HG03196 (cell line): Measurements from ENCODE around the gene ANKLE2.
"Not testable (repeated sequence)": the region's sequence is repeated elsewhere in the genome, so short reads cannot be mapped to it uniquely, and the experiment has no call there.

Source experiments
- ATAC-seq: cut with Tn5 transposase; IDR thresholded peaks from one replicate; pipeline ENCODE4 v1.9.1; 2021; ENCODE audit not compliant: unreplicated experiment

ANKLE2 gene

GRCh38 chr12:132720606-132721345, 40.9 kb downstream of the ANKLE2 start:
- no peak for ATAC-seq

- ATAC-seq, result no peak
These were observed 41.7 kb downstream of the ANKLE2 start for GRCh38 chr12:132719954-132720324.

- no peak for ATAC-seq
These were observed 42.3 kb downstream of the ANKLE2 start for GRCh38 chr12:132719141-132719953.

GRCh38 chr12:132718644-132719043, 43.0 kb downstream of the ANKLE2 start:
- ATAC-seq, result no peak

- no peak for ATAC-seq
These were observed 43.9 kb downstream of the ANKLE2 start for GRCh38 chr12:132717531-132718387.

- no peak for ATAC-seq
These were observed 44.6 kb downstream of the ANKLE2 start for GRCh38 chr12:132717011-132717410.

- no peak for ATAC-seq
These were observed 45.3 kb downstream of the ANKLE2 start for GRCh38 chr12:132716356-132716755.

GRCh38 chr12:132715874-132716273, 45.8 kb downstream of the ANKLE2 start:
- ATAC-seq, result no peak

- no peak for ATAC-seq
These were observed 48.5 kb downstream of the ANKLE2 start for GRCh38 chr12:132713123-132713522.

GRCh38 chr12:132711080-132711843, 50.4 kb downstream of the ANKLE2 start:
- peak; percentile 5 for ATAC-seq

- ATAC-seq, result peak; percentile 92
These were observed 51.1 kb downstream of the ANKLE2 start, which contains the start of gene PGAM5 for GRCh38 chr12:132710405-132711079. Gene PGAM5 (plus strand): TSS chr12:132710842. CDS start chr12:132710877, 35 bp downstream.

- peak; percentile 17 for ATAC-seq
These were observed 51.6 kb downstream of the ANKLE2 start for GRCh38 chr12:132710043-132710404.

GRCh38 chr12:132708150-132708549, 53.5 kb downstream of the ANKLE2 start:
- no peak for ATAC-seq

GRCh38 chr12:132707241-132707640, 54.4 kb downstream of the ANKLE2 start:
- no peak for ATAC-seq

- no peak for ATAC-seq
These were observed 58.0 kb downstream of the ANKLE2 start for GRCh38 chr12:132703641-132704040.

GRCh38 chr12:132702640-132703039, 59.0 kb downstream of the ANKLE2 start:
- no peak for ATAC-seq

GRCh38 chr12:132700212-132700822, 61.3 kb downstream of the ANKLE2 start:
- ATAC-seq, result no peak

- no peak for ATAC-seq
These were observed 63.3 kb downstream of the ANKLE2 start for GRCh38 chr12:132698341-132698740.

- ATAC-seq, result no peak
These were observed 66.2 kb downstream of the ANKLE2 start for GRCh38 chr12:132695431-132695830.

GRCh38 chr12:132694888-132695287, 66.7 kb downstream of the ANKLE2 start:
- not testable (repeated sequence) for ATAC-seq
